Astrocyte (in vitro differentiated cells and primary cell): ENCODE results near the gene FNDC11.

Experiments used
- CTCF ChIP-seq: IDR thresholded peaks from 2 replicates; pipeline ENCODE4 v1.5.1; 2011; ENCODE audit warnings: low read depth, mild to moderate bottlenecking, inconsistent platforms, low read length, moderate library complexity; ENCODE audit not compliant: insufficient read depth
- EZH2 ChIP-seq: IDR thresholded peaks from 2 replicates; pipeline ENCODE4 v1.6.1; 2012; ENCODE audit warnings: mild to moderate bottlenecking, low read length, inconsistent platforms; ENCODE audit not compliant: insufficient read depth

DNA sequence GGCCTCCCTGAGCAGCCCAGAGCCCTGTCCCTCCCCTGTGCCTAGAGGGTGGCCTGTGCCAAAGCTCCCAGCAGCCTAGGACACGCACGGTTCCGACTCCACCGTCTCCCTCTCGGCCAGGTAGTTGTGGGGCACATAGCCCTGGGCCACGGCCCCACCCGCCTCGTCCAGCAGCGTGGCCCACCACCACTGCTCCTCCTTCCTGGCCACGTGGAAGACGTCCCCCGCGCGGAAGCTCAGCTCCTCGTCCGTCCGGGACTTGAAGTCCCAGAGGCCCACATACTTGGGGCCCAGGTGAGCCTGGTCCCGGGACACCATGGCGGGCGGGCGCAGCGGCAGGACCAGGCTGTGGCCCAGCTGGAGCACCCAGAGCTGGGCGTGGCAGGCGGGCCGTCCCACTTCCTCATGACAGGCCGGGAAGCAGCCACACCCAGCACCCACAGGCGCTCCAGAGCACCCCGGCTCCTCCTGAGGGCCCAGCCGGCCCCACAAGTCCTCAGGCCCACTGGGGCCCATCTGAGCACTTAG is 16.9 kb upstream of the FNDC11 start, which contains the start of gene PTK6:
- no peak for TF ChIP-seq CTCF
- TF ChIP-seq EZH2: no peak
